Activated naive CD4-positive, alpha-beta T cell treated with anti-CD3 and anti-CD28 coated beads for 36 hours (primary cell): ENCODE results near the gene GLB1L2. TPM values are rescaled to one million over a fixed set of nuclear protein-coding genes. Genes with fewer than 3 reads are reported as not detected.

Experiments
- CTCF ChIA-PET: fragments of 350-600 bp; sonication (Branson Sonifier 250); formaldehyde crosslinking; loops from one replicate; lab custom pipeline; 2021; ENCODE audit warnings: antibody characterized with exemption; lab: Charles Lee
- DNase-seq: peaks from one replicate; pipeline ENCODE4 v3.0.0-alpha.2; 2020
- H3K27ac Mint-ChIP-seq: one replicate; pipeline ENCODE4 v1.8.0; 2021; ENCODE audit warnings: mild to moderate bottlenecking, mixed read lengths
- H3K27me3 Mint-ChIP-seq: one replicate; pipeline ENCODE4 v1.8.0; 2021; ENCODE audit warnings: low read depth, mixed read lengths
- H3K36me3 Mint-ChIP-seq: one replicate; pipeline ENCODE4 v1.8.0; 2021; ENCODE audit warnings: low read depth, mixed read lengths
- H3K4me1 Mint-ChIP-seq: one replicate; pipeline ENCODE4 v1.8.0; 2021; ENCODE audit warnings: low read depth, mixed read lengths
- H3K4me3 Mint-ChIP-seq: one replicate; pipeline ENCODE4 v1.8.0; 2021; ENCODE audit warnings: mild to moderate bottlenecking, moderate library complexity, mixed read lengths
- H3K9me3 Mint-ChIP-seq: one replicate; pipeline ENCODE4 v1.8.0; 2021; ENCODE audit warnings: mixed read lengths
- intact Hi-C: fragments of 100-400 bp; cut with micrococcal nuclease; formaldehyde crosslinking; loops from one replicate; pipeline ENCODE4 v1.15.1; 2023
- total RNA-seq, 2 experiments: library from RNA; stranded (reverse); gene quantifications; one replicate each; pipeline ENCODE4 v1.2.3, GENCODE V29; 2021

GLB1L2 gene
- total RNA-seq, 2 experiments from 2014 or later: 9.3 to 11.0 TPM

DNA sequence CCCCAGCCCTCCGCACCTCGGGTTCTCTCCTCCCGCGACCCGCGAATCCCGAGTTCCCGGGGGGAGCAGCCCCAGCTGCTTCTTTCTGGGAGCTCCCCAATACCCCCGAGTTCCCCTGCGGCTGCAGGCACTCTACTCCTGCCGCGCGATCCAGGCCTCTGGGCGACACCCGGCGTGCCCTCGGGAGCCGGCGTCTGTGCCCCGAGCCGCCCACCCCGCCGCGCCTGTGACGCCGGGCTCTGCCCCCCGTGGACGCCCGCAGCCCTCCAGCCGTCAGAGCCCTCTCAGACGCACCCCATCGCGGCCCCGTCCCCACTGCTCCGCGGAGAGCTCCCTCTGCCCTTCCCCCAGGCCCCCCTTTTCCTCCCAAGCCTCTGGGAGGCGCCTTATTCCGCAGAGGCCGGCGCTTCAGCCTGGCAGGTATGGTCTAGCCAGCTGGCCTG, 422 bp downstream of the GLB1L2 start:
- H3K4me1 Mint-ChIP-seq: peaks cover 7% of the 10 kb centered on the region
- H3K4me3 Mint-ChIP-seq: peak overlapping the region; percentile 73
- H3K27me3 Mint-ChIP-seq: peaks cover 9% of the 10 kb centered on the region
- no peaks in the 10 kb centered on the region for H3K9me3 Mint-ChIP-seq
- intact Hi-C loops: loop anchor here (10.0 kb wide), 1 partner anchor 407 kb away; no protein-coding TSS in a partner anchor
- no peak overlapping the region for H3K27ac Mint-ChIP-seq
- CTCF ChIA-PET: interaction anchor here (1.0 to 2.2 kb wide), 2 partner anchors 58 to 80 kb away, joined by 3 to 8 read pairs; no protein-coding TSS in a partner anchor
- no peaks in the 10 kb centered on the region for H3K36me3 Mint-ChIP-seq
- DNase-seq: peak; percentile 28

DNA sequence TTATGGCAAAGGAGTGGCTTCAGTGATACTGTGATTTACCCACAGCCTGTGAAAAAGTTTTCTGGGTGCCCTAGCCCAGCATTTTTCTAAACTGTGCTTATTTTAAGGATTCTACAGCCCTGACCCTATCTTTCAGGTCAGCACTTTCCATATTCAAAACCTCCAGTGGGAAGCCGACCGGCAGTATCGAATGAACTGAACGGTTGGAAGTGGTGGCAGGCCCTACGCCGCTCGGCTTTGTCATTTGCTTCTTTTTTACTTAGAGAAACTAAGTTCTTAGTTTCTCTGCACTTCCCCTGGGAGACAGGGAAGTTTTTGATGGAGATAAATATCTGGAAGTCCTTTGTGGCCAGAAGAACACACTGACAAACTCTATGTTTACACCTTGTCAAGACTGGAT, 994 bp downstream of the GLB1L2 start:
- H3K27ac Mint-ChIP-seq: no peak overlapping the region
- peak overlapping the region; percentile 73 for H3K4me3 Mint-ChIP-seq
- no peak for DNase-seq
- peaks cover 7% of the 10 kb centered on the region for H3K4me1 Mint-ChIP-seq
- H3K9me3 Mint-ChIP-seq: no peaks in the 10 kb centered on the region
- H3K27me3 Mint-ChIP-seq: peaks cover 9% of the 10 kb centered on the region
- H3K36me3 Mint-ChIP-seq: no peaks in the 10 kb centered on the region
- CTCF ChIA-PET: interaction anchor here (1.0 to 2.2 kb wide), 2 partner anchors 59 to 81 kb away, joined by 3 to 8 read pairs; no protein-coding TSS in a partner anchor
- intact Hi-C loops: loop anchor here (10.0 kb wide), 1 partner anchor 408 kb away; no protein-coding TSS in a partner anchor

DNA sequence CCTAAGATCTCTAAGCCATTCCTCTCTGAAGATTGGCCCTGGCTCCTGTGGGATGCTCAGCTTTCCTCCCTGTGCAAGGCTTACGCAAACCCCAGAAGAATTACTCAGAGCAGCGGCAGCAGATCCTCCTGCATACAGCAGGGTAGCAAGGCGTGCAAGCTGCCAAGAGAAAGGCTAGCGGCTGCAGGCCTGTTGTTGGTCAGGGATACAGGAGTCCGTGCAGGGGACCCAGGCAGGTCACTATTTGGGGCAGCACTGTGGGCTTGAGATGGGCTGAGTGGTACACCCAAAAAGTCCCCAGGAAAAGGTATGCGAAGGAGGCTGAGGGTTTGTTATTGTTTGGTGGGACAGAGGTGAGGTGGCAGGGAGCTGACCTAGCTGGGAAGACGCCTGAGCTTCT, 1.5 kb downstream of the GLB1L2 start:
- Mint-ChIP-seq H3K27ac (no peak overlapping the region), H3K4me1 (peaks cover 7% of the 10 kb centered on the region), H3K4me3 (peak overlapping the region; percentile 17), H3K9me3 (no peaks in the 10 kb centered on the region), H3K36me3 (no peaks in the 10 kb centered on the region), H3K27me3 (peaks cover 9% of the 10 kb centered on the region)
- CTCF ChIA-PET: interaction anchor here (1.6 to 2.2 kb wide), 2 partner anchors 59 to 71 kb away, joined by 7 to 8 read pairs; no protein-coding TSS in a partner anchor
- intact Hi-C loops: loop anchor here (10.0 kb wide), 1 partner anchor 409 kb away; no protein-coding TSS in a partner anchor
- DNase-seq: no peak

DNA sequence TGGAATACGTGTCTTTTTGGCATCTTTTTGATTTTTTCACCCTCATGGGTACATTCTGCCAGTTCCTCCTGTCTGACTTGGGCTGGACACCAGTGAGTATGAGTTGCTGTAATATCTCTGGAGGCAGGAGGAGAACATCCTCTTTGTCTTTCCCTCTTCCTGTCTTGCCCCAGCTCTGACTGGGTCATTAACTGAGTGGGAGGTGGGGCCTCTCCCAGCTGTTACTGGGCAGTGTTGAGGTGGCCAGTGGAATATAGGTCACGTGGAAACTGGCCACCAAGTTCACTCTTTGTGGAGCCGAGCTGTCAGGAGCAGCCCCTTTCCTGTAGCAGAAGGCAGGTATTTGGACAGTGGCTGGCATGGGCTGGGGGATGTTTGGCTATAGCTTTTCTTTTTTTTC, 2.2 kb downstream of the GLB1L2 start:
- intact Hi-C loops: loop anchor here (10.0 kb wide), 1 partner anchor 409 kb away; no protein-coding TSS in a partner anchor
- H3K27ac Mint-ChIP-seq: no peak overlapping the region
- peaks cover 7% of the 10 kb centered on the region for H3K4me1 Mint-ChIP-seq
- no peaks in the 10 kb centered on the region for H3K9me3 Mint-ChIP-seq
- peaks cover 9% of the 10 kb centered on the region for H3K27me3 Mint-ChIP-seq
- no peak for DNase-seq
- H3K4me3 Mint-ChIP-seq: no peak overlapping the region
- CTCF ChIA-PET: interaction anchor here (1.6 to 2.2 kb wide), 2 partner anchors 60 to 72 kb away, joined by 7 to 8 read pairs; no protein-coding TSS in a partner anchor
- H3K36me3 Mint-ChIP-seq: no peaks in the 10 kb centered on the region

DNA sequence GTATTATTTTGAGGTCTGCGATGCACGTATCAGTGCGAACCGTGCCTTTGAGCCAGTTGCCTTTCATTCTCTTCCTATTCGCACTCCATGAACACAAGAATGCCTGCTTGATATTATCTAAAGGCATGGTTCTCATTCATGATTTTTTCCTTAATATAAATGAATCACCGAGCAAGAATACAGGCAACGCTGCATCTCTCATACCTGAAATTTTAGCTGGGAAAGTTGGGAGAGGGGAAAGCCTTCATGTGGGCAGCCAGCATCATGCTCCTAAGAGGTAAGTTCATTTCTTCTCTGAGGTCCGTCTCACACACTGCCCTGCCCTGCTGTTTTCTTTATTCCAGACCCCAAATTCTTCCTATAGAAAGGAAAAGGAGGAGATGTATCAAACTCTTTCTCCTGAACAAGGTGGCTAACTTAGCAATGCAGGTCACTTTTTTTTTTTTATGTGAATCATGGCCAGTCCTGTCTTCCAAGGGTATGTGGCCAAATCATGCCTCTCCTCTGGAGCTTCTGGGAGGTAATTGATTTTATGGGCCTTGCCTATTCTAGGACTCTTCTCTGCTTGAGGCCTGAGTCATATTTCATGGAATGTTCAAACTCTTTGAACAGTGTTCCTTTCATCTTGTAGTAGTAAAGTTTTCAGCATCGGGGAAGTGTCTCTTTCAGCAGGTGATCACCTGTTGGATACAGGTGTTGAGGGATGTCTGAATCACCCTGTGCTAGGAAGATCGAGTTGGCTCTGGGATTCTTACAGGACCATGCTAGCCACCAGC, 3.2 kb downstream of the GLB1L2 start:
- CTCF ChIA-PET: interaction anchor here (1.6 kb wide), 1 partner anchor 73 kb away, joined by 7 read pairs; no protein-coding TSS in a partner anchor
- intact Hi-C loops: loop anchor here (10.0 kb wide), 1 partner anchor 410 kb away; no protein-coding TSS in a partner anchor
- Mint-ChIP-seq H3K36me3 (no peaks in the 10 kb centered on the region), H3K9me3 (no peaks in the 10 kb centered on the region), H3K4me1 (peaks cover 7% of the 10 kb centered on the region), H3K27me3 (peaks cover 9% of the 10 kb centered on the region), H3K27ac (no peak overlapping the region), H3K4me3 (no peak overlapping the region)
- DNase-seq: no peak

DNA sequence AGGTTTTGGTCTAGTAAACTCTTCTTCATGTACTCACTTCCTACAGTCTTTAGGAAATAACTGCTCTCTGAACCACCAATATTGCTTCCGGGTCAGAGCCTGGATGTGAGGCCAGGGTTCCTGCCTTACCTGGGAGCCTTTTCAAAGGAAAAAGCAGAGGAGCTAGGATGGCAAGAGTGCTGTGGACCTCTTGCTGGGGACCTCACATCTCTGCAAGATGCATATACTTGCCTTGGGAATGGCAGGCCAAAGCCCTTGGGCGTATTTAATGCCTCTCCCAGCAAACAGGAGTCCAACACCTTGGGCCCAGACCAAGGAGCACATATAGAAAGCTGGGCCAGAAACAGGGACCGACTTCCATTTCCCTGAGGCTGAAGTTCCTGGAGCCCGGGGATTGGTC, 5.3 kb downstream of the GLB1L2 start:
- Mint-ChIP-seq H3K27me3 (peaks cover 5% of the 10 kb centered on the region), H3K4me1 (peaks cover 2% of the 10 kb centered on the region), H3K27ac (no peak overlapping the region), H3K36me3 (no peaks in the 10 kb centered on the region), H3K9me3 (no peaks in the 10 kb centered on the region), H3K4me3 (no peak overlapping the region)
- intact Hi-C loops: loop anchor here (10.0 kb wide), 1 partner anchor 412 kb away; no protein-coding TSS in a partner anchor
- CTCF ChIA-PET: no interaction called here
- no peak for DNase-seq

DNA sequence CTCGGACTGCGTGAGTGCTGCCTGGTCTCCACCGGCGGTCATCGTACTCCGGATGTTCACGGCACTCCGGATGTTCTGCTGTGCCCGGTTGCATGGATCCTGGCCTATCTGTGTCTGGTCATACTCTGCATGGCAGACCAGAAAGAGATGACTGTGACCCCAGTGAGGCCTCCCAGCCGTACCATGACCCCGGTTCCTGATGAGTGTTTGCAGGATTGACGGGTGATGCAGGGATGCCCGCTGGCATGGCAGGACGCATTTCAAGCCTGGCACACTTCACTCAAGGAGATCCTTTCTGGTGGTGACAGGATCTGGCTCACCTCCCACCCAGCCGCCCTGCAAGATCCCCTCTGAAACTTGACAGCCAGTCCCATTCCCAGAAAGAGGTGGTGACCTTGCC, 6.3 kb downstream of the GLB1L2 start:
- Mint-ChIP-seq H3K27ac (no peak overlapping the region), H3K36me3 (no peaks in the 10 kb centered on the region), H3K4me3 (no peak overlapping the region), H3K4me1 (no peaks in the 10 kb centered on the region), H3K27me3 (no peaks in the 10 kb centered on the region), H3K9me3 (no peaks in the 10 kb centered on the region)
- CTCF ChIA-PET: no interaction called here
- intact Hi-C loops: loop anchor here (10.0 kb wide), 1 partner anchor 413 kb away; no protein-coding TSS in a partner anchor
- no peak for DNase-seq

DNA sequence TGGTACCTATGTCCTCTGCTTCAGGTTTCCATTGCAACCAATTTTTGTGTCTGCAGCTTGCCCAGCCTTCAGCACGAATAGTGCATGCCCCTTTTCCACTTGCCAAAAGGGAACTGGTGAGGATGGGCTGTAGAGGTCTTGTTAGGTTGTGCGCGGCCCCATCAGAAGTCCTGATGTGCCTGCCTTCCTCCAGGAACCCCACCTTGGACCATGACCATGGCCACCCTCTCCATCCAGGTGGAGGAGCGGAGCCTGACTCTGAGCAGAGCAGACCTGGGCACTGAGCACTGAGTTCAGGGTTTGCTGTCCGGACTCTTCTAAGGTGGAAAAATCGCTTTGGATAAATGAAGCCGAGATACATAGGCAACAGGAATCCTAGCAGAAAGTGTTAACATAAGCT, 6.9 kb downstream of the GLB1L2 start:
- no peak for DNase-seq
- CTCF ChIA-PET: interaction anchor here (0.9 kb wide), 1 partner anchor 21 kb away, joined by 3 read pairs; no protein-coding TSS in a partner anchor
- Mint-ChIP-seq H3K9me3 (no peaks in the 10 kb centered on the region), H3K4me1 (no peaks in the 10 kb centered on the region), H3K4me3 (no peak overlapping the region), H3K27ac (no peak overlapping the region), H3K36me3 (no peaks in the 10 kb centered on the region), H3K27me3 (no peaks in the 10 kb centered on the region)
- intact Hi-C loops: loop anchor here (10.0 kb wide), 1 partner anchor 414 kb away; no protein-coding TSS in a partner anchor

DNA sequence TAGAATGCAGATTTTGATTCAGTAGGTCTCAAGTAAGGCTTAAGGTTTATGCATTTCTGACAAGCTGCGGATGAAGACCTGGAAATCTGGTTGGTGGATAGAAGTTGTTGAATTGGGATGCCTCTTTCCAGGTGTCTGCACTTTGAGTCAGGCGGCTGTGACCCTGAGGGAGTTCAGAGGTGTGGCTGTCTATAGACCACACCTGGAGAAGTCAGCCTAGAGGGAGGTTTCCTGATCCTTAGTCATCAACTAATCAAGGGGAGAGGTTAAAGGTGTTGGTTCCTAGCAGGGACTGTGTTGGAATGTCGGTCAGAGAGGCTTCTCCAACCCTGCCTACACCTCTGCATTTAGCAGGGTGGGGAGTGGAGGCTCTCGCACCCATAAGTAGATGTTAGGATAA, 8.0 kb downstream of the GLB1L2 start:
- CTCF ChIA-PET: interaction anchor here (0.6 kb wide), 1 partner anchor 89 kb away, joined by 3 read pairs; no protein-coding TSS in a partner anchor
- H3K4me1 Mint-ChIP-seq: no peaks in the 10 kb centered on the region
- no peaks in the 10 kb centered on the region for H3K9me3 Mint-ChIP-seq
- DNase-seq: no peak
- intact Hi-C loops: loop anchor here (10.0 kb wide), 1 partner anchor 415 kb away; no protein-coding TSS in a partner anchor
- H3K36me3 Mint-ChIP-seq: no peaks in the 10 kb centered on the region
- H3K27ac Mint-ChIP-seq: no peak overlapping the region
- H3K27me3 Mint-ChIP-seq: no peaks in the 10 kb centered on the region
- no peak overlapping the region for H3K4me3 Mint-ChIP-seq

DNA sequence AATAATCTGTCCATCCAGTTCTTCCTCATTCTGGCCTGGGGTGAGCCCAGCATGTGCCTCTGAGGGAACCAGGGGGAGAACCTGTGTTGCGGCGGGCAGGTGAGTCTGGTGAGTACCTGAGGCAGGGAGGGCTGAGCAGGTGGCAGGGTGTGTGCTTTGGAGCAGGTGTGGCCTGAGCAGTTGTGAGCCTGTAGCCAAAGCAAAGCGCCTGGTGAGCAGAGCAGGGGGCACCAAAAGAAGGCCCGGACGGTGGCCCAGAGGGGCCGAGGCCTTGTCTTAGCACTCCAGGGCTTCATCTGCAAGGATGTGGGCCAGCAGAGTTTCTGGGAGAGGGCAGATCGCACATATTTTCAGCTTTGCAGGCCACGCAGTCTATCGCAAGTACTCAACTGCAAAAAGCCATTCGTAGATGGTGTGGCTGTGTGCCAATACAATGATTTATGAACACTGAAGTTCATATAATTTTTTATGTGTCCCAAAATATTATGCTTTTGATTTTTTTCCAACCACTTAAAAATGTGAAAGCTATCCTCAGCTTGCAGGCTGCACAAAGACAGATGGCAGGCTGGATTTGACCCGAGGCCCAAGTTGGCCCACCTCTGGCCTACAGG, 8.7 kb downstream of the GLB1L2 start:
- no peak overlapping the region for H3K4me3 Mint-ChIP-seq
- H3K27ac Mint-ChIP-seq: no peak overlapping the region
- no peaks in the 10 kb centered on the region for H3K9me3 Mint-ChIP-seq
- CTCF ChIA-PET: no interaction called here
- intact Hi-C loops: no loop called here
- H3K27me3 Mint-ChIP-seq: no peaks in the 10 kb centered on the region
- no peaks in the 10 kb centered on the region for H3K4me1 Mint-ChIP-seq
- no peak for DNase-seq
- H3K36me3 Mint-ChIP-seq: no peaks in the 10 kb centered on the region

DNA sequence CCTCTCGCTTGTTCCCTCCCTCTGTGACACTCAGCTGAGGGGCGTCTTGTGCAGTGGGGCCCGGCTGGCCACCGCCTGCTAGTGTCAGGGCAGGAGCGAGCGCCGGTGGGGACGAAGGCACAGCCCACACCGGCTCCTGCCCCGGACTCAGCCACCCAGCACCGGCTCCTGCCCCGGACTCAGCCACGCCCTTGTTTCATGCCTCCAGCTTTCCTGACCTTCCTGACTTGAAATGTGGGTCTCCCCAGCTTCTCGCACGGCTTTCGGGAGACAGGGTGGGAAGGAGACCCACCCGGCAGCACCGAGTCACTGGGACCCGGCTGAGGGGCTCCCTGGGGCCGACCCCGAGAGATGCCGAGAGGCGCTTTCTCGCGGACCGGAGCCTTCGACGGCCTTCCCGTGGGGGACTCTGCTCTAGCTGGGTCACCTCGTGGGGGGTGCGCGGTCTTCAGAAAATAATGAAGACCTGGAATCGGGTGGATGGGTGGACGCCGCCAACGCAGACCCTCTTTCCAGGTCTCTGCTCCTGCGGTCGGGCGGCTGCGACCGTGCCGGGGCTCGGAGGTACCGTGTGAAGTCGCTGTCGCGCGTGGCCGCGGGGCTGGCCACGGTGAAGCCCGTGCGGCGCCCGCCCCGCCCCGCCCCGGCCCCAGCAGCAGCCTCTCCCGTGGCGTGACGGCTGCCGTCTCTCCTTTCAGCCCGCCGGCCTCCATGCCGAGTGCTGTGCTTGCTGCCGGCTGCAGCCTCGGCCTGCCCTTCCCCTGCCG, 10.2 kb downstream of the GLB1L2 start:
- intact Hi-C loops: no loop called here
- H3K36me3 Mint-ChIP-seq: no peaks in the 10 kb centered on the region
- H3K4me1 Mint-ChIP-seq: no peaks in the 10 kb centered on the region

More for the DNA sequence above, 10.2 kb downstream of the GLB1L2 start:
- CTCF ChIA-PET: no interaction called here
- no peaks in the 10 kb centered on the region for H3K9me3 Mint-ChIP-seq
- no peak overlapping the region for H3K27ac Mint-ChIP-seq
- no peaks in the 10 kb centered on the region for H3K27me3 Mint-ChIP-seq
- no peak for DNase-seq
- no peak overlapping the region for H3K4me3 Mint-ChIP-seq
